ENCODE data around the gene UXS1.
A peak's percentile ranks its signal among the peaks of the same experiment; 100 is the strongest.

UXS1 gene

DNA sequence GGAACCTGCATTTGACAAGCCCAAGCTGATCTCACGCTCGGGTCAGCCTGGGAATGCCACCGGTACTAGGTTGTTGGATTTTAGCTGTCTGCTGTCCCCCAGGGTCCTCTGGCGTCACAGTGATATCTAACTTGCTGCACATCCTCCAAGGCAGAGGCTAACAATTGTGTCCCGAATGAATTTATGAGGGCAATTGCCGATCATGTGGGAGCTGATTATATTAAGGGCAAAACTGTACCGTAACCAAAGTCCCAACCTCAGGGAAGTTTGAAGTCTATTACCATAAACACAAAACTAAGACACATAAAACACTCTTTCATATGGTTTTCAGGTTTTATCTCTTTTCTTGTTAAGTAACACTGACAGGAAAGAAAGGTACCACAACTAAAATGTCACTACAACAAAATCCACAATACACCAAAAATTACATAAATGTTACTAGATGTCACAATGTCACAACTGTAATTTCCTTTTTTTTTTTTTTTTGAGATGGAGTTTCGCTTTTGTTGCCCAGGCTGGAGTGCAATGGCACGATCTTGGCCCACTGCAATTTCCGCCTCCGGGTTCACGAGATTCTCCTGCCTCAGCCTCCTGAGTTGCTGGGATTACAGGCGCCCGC lies 6.7 kb downstream of the UXS1 start:
- no peak for DNase-seq

DNA sequence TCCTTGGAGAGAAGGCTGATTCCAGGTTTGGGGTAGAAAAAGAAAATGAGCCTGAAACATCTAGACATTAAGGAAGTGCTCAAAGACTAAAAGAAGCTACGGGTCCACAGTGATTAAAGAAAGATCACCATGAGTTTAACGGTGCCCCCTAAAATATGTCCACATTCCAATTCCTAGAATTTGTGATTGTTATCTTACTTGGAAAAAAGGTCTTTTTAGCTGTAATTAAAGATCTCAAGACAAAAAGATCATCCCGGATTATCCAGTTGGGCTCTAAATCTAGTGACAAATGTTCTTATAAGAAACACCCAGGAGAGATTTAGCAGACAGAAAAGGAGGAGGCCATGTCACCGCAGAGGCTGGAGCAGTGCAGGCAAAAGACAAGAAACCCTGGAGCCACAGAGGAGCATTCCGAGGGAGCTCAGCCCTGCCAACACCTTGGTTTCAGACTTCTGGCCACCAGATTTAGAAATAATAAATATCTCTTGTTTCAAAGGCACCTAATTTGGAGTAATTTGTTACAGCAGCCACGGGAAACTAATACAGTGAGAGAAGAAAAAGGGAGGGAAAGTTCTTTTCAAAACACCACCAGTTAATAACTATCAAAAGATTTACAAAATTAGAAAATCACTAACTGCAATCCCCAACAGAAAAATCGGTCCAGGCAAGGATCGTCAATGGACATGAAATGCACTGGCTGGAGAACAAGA lies 8.5 kb downstream of the UXS1 start:
- DNase-seq, result no peak

DNA sequence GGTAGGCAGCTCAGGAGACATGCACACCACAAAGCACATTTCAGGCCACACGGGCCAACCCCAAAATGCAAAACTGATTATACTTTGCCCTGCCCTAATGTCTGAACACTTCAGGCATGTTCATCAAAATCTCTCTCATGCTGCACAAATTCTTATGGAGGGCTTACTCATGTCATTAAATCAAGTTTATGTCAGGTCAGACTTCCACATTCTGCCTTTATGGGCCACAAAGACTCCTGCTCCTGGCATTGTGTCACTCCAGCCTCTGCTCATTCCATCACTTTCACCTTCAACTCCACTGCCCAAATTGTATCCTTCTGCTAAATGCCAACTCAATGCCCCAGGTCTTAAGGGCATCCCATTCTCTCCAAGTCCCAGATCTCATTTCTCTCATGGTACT lies 9.2 kb downstream of the UXS1 start:
- DNase-seq, result no peak

GRCh38 chr2:106184394-106184793 lies 9.7 kb downstream of the UXS1 start:
- DNase-seq, result no peak

GRCh38 chr2:106183101-106183696 lies 10.9 kb downstream of the UXS1 start:
- DNase-seq, result no peak

DNA sequence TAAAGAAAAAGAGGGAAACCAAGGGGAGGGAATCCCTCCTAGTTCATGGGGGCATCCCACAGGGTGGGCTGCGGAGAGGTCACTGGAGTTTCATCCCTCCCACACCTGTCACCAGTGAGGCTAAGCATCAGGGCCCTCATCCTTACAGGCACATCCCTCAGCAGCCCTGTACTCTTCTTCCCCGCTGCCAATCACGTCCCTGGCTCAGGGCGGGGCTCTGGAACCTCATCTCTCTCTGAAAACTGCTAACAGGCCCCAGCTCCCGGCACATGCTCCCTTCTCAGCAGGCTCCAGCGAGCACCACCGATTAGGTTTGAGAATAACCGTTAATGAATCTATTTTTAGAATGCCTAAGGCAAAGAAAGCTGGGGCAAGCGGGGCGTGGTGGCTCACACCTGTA lies 13.0 kb downstream of the UXS1 start:
- DNase-seq, result no peak

DNA sequence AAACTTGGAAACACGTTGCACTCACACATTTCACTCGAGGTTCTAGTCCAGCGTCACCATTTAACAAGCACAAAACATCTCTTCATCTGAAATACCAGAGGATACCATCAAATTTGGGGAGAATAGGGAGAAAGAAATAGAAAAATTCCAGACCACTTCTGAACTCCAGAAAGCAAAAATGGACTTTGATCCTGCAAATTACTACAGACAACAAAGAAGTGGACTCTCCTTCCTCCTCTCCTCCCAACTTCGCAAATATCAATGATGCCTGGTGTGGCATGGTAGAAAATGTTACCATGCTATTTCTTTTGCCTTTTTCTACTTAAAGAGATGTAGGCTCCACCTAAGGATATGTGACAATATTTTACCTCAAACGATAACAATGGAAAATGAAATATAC lies 13.5 kb downstream of the UXS1 start:
- no peak for DNase-seq

DNA sequence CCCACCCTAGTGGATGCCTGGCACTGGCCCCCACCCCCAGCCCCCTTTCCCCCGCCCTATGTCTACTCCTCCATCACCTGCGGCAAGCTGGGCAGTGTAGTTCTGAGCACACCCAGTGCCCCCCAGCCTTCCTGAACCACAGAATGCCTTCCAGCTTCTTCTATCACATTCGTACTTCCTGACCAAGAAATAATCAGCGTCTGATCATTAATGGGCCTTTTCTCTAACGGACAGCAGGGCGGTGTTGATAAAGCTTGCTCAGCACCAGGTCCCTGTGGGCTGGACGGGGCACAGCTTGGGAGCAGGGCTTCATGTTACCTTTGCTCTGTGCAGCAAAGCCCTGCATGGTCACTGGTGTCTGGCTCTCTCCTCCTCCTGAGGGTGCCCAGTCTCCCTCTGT lies 15.4 kb downstream of the UXS1 start:
- no peak for DNase-seq

GRCh38 chr2:106177581-106177980 lies 16.5 kb downstream of the UXS1 start:
- no peak for DNase-seq

DNA sequence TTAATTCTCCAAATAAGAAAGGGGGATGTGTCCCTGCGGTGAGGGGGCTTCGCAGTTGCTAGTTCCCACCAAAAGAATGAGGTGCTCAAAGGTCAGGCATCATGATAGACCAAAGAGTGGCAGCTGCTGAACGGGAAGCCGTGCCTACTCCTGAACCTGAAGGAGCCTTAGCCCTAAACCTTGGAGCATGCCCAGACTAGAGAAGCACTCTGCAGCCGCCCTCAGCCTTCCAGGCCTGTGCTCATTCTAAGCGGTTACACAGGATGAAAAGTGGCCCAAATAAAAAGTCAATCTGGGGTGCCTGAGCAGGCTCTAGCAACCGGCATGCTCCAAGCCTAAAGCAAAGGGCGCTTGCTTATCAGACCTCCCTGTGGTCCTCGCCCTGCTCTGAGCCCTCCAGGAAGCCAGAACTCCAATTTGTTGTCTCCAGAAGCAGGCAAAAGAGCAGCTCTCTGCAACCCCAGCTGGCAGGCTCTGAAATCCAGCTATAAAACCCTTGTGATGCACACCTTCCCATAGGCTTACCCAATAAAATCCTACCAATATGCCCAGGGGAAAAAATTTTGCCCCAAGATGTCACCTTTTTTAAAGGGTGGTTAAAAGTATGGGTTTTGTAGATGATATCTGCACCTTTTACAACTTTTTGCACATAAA lies 17.5 kb downstream of the UXS1 start:
- no peak for DNase-seq

- DNase-seq, result no peak
Observed at GRCh38 chr2:106175086-106175850, 18.8 kb downstream of the UXS1 start.

- no peak for DNase-seq
Observed at GRCh38 chr2:106174056-106174455, 20.0 kb downstream of the UXS1 start.

DNA sequence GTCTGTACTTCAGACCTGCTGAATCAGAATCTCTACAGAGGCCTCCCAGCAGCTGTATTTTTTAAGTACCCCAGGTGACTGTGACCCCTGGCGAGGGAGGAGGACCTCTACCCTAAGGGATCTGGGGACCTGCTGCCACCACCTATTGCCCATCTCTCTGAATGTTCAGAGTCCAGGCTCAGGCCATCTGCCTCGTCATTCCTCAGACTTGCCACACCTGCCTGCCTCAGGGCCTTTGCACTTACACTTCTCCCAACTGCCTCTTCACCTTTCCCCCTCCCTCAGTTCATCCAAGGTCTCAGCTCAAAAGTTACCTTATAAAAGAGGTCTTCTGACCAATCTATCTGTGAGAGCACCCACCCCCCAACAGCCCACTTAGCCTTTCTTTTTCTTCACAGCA lies 21.5 kb downstream of the UXS1 start:
- no peak for DNase-seq

DNA sequence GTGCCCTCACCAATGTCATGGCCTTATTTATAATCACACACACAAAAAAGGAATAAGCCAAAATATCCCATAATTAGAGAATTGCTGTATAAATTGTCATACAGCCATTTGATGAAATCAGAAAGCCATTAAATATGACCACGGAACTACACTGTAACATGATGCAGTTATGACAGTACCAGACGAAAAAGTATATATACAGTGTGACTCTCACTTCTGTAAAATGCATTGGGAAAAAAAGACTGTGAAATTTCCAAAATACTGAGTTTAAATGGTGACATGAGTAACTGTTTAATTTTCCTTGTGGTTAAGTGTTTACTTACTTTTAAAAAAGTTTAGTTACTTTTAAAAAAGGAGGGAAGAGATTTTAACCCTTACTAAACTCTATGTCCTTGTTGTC lies 25.4 kb downstream of the UXS1 start:
- DNase-seq, result no peak

GRCh38 chr2:106167067-106167466 lies 27.0 kb downstream of the UXS1 start:
- no peak for DNase-seq

GRCh38 chr2:106165561-106165960 lies 28.5 kb downstream of the UXS1 start:
- DNase-seq, result no peak

DNA sequence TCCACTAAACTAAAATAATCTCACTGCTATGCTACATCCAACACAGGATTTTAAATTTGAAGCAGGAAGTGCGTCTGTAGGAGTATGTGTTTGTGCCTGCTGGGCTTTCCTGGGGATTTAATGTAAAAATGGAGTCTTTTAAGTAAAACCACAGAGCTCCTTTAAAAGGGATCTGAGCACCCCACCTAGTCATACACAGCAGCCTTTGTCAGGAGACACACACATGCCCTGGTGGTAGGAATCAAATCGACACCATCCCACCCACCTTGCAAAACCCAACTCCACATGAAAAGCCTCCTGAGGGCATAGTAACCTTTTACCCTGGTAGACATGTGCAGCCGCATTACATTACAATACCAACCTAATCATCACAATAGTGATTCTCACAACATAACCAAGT lies 29.1 kb downstream of the UXS1 start:
- DNase-seq, result no peak

DNA sequence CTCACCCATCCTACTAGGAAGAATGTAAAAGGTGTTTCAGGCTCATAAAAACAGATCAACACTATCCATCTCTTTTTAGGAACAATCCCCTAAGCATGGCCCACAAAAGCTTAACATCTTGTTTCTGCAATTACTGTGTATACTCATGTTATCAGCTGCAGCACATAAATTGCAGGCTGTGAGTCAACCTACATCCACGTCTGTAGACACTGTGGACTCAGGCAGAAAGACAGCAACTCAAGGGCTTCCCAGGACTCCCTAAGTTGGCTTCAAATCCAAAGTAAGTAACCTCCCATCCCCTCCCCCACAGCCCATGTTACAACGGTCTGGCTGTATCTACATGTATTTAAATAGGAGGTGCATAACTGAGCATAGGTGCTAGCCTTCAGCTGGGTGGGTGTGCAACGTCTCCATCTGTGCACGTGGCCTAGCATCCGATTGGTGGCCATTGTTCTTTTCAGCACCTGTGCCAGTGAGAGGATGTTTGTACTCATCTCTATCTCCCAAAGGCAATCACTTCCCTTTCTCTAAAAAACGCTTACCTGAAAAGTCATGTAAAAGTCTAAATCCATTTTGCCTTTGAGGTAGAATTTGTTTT lies 30.1 kb downstream of the UXS1 start:
- DNase-seq, result peak; percentile 83

DNA sequence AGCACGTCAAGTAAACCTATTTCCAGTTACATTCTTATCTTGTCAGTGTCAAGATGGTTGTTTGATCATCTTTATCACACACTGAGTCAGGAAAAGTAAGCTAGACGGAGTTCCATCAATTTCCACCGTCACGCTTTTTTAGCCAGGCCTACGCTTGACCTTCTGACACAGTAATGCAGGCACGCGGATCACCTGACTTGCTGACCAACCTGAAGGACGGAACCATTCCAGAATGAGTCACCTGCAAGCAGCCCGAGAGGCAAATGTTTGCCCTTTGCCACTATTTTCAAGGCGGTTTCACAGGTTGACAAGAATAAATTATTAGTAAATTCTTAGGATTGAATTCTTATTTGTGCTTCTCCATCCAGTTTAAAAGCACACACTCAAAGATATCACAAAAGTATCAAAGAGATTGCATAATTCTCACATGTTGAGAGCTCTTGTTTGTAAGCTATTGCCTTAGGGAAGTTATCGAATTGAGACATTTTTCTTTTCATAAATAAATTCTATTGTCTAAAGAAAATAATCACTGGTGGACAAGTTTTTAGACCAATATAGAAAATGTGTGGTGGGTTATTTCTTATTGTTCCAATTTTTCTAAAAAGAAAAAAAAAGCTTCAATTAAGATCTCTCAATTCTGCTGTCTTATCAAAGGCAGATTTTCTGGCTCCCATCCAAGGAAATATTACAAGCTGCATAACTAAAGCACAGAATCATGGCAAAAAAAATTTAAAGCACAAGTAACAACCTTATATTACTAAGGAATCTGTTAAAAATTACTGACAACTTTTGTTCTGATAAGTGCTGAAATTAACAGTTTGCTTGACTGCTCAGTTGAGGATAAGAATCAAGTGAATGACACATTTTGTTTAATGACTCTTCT lies 31.9 kb downstream of the UXS1 start:
- peak; percentile 92 for DNase-seq

DNA sequence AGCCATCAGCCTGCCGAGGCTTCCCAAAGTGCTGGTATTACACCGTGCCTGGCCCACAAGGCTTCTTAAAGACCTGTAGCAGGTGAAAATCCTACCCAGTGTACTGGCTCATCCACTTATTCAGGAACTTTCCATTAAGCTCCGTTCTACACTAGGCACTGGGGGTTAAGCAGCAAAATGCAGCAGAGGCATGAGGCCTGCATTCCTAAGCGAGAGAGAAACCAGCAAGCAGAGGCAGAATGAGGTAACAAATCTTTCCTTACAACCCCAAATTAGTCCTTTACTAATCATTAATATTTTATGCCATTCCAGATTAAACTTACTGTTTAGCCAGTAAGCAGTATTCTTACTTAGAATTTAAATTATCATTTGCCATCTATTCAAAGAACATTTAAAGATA lies 32.8 kb downstream of the UXS1 start:
- no peak for DNase-seq

DNA sequence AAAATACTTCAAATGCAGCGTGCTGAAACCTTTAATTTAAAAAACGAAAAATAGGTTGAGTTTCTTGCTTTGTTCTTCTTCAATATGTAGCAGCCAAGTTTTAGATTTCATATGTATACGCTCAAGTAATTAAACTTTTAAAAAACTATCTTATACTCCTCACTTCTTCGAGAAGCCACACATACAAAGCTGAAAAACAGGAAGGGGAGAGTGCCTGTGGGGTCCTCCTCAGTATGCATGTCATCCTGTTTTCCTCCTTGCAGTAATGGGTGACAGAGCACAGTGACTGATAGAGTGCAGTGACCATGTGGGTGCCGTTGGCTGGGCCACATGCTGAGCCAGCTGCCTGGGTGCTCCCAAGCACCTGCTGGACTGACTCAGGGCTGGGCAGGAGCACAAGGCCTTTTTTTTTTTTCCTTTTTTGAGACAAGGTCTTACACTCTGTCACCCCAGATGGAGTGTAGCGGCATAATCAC lies 33.3 kb downstream of the UXS1 start:
- DNase-seq, result no peak
